Activated CD4-positive, alpha-beta T cell treated with anti-CD3 and anti-CD28 coated beads for 48 hours (primary cell): ENCODE measurements around the gene RASGEF1C.

ENCODE experiments used
- DNase-seq: peaks from one replicate; pipeline ENCODE4 v3.0.0-alpha.2; 2020

The RASGEF1C gene

GRCh38 chr5:180079702-180080466 is 129.1 kb downstream of the RASGEF1C start:
- DNase-seq: no peak

GRCh38 chr5:180078348-180078747 is 130.7 kb downstream of the RASGEF1C start:
- no peak for DNase-seq

- no peak for DNase-seq
These were observed 131.3 kb downstream of the RASGEF1C start for GRCh38 chr5:180077594-180078284.

- DNase-seq: no peak
These were observed 133.3 kb downstream of the RASGEF1C start for GRCh38 chr5:180075703-180076102.

- no peak for DNase-seq
These were observed 134.5 kb downstream of the RASGEF1C start for GRCh38 chr5:180074462-180074861.

GRCh38 chr5:180072556-180072955 is 136.5 kb downstream of the RASGEF1C start:
- no peak for DNase-seq

- DNase-seq: no peak
These were observed 136.8 kb downstream of the RASGEF1C start for GRCh38 chr5:180072256-180072548.

GRCh38 chr5:180071531-180072255 is 137.3 kb downstream of the RASGEF1C start, which contains the start of gene RNF130:
Gene RNF130 (minus strand): TSS chr5:180071759. CDS start chr5:180071702, 57 bp downstream.
- peak; percentile 91 for DNase-seq

GRCh38 chr5:180070756-180071530 is 138.1 kb downstream of the RASGEF1C start:
- DNase-seq: peak; percentile 15

- no peak for DNase-seq
These were observed 139.3 kb downstream of the RASGEF1C start for GRCh38 chr5:180069589-180070247.

- no peak for DNase-seq
These were observed 140.4 kb downstream of the RASGEF1C start for GRCh38 chr5:180068519-180069090.

GRCh38 chr5:180067986-180068385 is 141.0 kb downstream of the RASGEF1C start:
- DNase-seq: no peak

GRCh38 chr5:180060192-180060591 is 148.8 kb downstream of the RASGEF1C start:
- no peak for DNase-seq

GRCh38 chr5:180059326-180059725 is 149.7 kb downstream of the RASGEF1C start:
- no peak for DNase-seq

GRCh38 chr5:180056153-180056552 is 152.9 kb downstream of the RASGEF1C start:
- DNase-seq: no peak

GRCh38 chr5:180054226-180054625 is 154.8 kb downstream of the RASGEF1C start:
- DNase-seq: no peak

- no peak for DNase-seq
These were observed 155.9 kb downstream of the RASGEF1C start for GRCh38 chr5:180053061-180053602.

GRCh38 chr5:180052211-180052818 is 156.7 kb downstream of the RASGEF1C start:
- DNase-seq: no peak
